22Rv1 (cell line): ENCODE data around the gene C1orf115.

Source experiments
- ZFX ChIP-seq: fragments of 450-650 bp; IDR thresholded peaks from 2 replicates; pipeline ENCODE4 v1.6.1; 2017; ENCODE audit warnings: antibody characterized with exemption, borderline replicate concordance
- TF ChIP-seq, protein P1 (sequence below): fragments of 450-650 bp; IDR thresholded peaks from 2 replicates; pipeline ENCODE4 v1.5.1; 2017; ENCODE audit warnings: mild to moderate bottlenecking

DNA sequence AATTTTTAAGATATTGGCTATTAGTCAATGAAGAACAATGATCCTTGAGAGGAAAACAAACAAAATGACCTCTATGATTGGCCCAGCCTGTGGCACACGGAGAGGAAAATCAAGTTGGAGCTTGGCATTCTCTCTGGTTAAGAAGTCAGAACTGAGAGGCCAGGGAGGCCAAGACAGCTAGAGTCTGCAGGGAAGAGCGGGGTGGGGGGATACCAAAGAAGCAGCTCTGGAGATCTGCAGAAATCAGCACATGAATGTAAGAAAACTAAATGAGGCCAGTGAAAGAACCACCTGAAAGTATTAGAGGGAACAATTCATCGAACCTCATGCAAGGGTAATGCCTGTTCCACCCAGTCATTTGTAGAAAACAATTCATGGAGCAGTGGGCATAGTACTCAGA lies 23.8 kb upstream of the C1orf115 start:
- TF ChIP-seq, protein P1, sequence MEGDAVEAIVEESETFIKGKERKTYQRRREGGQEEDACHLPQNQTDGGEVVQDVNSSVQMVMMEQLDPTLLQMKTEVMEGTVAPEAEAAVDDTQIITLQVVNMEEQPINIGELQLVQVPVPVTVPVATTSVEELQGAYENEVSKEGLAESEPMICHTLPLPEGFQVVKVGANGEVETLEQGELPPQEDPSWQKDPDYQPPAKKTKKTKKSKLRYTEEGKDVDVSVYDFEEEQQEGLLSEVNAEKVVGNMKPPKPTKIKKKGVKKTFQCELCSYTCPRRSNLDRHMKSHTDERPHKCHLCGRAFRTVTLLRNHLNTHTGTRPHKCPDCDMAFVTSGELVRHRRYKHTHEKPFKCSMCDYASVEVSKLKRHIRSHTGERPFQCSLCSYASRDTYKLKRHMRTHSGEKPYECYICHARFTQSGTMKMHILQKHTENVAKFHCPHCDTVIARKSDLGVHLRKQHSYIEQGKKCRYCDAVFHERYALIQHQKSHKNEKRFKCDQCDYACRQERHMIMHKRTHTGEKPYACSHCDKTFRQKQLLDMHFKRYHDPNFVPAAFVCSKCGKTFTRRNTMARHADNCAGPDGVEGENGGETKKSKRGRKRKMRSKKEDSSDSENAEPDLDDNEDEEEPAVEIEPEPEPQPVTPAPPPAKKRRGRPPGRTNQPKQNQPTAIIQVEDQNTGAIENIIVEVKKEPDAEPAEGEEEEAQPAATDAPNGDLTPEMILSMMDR = no peak
- no peak for TF ChIP-seq ZFX
